VCaP (cell line): ENCODE measurements around the gene ATRNL1.

Source experiments
- H3K27ac ChIP-seq: fragments of 450-650 bp; 2 replicates; pipeline ENCODE4 v1.5.1; 2017
- CTCF ChIP-seq: fragments of 450-650 bp; conservative IDR thresholded peaks from 2 replicates; pipeline ENCODE4 v1.5.1; 2017; ENCODE audit warnings: mild to moderate bottlenecking, moderate library complexity

ATRNL1 gene

GRCh38 chr10:115996031-115996430 lies 902.9 kb downstream of the ATRNL1 start:
- no peak overlapping the region for H3K27ac ChIP-seq
- no peak for TF ChIP-seq CTCF

GRCh38 chr10:115998301-115998700 lies 905.1 kb downstream of the ATRNL1 start:
- no peak overlapping the region for H3K27ac ChIP-seq
- no peak for TF ChIP-seq CTCF
